Measurements from ENCODE around the gene SPPL2A.

DNA sequence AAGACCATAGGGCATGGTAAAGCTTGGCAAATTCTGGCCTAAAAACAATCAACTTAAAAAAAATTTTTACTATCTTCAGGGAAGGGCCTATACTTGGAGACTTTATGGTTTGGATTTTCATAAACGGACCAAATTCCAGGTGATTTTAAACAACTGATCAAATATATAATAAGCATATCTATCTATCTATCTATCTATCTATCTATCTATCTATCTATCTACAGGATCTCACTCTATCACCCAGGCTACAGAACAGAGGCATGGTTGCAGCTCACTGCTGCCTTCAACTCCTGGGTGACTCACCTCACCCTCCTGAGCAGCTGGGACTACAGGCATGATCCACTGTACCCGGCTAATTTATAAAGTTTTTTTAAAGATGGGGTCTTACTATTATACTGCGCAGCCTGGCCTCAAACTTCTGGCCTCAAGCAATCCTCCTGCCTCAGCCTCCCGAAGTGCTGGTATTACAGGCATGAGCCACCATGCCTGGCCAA lies 6.7 kb downstream of the SPPL2A start:
- TF ChIP-seq, protein P1, sequence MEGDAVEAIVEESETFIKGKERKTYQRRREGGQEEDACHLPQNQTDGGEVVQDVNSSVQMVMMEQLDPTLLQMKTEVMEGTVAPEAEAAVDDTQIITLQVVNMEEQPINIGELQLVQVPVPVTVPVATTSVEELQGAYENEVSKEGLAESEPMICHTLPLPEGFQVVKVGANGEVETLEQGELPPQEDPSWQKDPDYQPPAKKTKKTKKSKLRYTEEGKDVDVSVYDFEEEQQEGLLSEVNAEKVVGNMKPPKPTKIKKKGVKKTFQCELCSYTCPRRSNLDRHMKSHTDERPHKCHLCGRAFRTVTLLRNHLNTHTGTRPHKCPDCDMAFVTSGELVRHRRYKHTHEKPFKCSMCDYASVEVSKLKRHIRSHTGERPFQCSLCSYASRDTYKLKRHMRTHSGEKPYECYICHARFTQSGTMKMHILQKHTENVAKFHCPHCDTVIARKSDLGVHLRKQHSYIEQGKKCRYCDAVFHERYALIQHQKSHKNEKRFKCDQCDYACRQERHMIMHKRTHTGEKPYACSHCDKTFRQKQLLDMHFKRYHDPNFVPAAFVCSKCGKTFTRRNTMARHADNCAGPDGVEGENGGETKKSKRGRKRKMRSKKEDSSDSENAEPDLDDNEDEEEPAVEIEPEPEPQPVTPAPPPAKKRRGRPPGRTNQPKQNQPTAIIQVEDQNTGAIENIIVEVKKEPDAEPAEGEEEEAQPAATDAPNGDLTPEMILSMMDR (IDR thresholded peaks at IDR 0.05), result no peak
- no peak for TF ChIP-seq POLR2A (IDR thresholded peaks at IDR 0.05)

All from heart left ventricle (tissue), 13 donors.